Vagina (tissue), 2 donors: ENCODE data around the gene HOMEZ. TPM values are rescaled to one million over a fixed set of nuclear protein-coding genes. Genes with fewer than 3 reads are reported as not detected.
"Not testable (repeated sequence)": the region's sequence is repeated elsewhere in the genome, so short reads cannot be mapped to it uniquely, and the experiment has no call there.

Experiments used
- DNase-seq, 2 donors: peaks; one replicate each; pipeline ENCODE4 v3.0.0-alpha.2; 2017; ENCODE audit errors: extremely low spot score in 2 of 2
- H3K27ac ChIP-seq: fragments of 200-600 bp; sonication (generic); one replicate; pipeline ENCODE4 v1.5.1; 2019
- H3K27me3 ChIP-seq: fragments of 200-600 bp; sonication (generic); one replicate; pipeline ENCODE4 v1.5.1; 2019
- H3K36me3 ChIP-seq, 2 donors: fragments of 200-600 bp; sonication (generic); one replicate each; pipeline ENCODE4 v1.5.1; 2017 to 2019
- H3K4me1 ChIP-seq: fragments of 200-600 bp; sonication (generic); one replicate; pipeline ENCODE4 v1.5.1; 2019
- H3K4me3 ChIP-seq, 2 donors: fragments of 200-600 bp; sonication (generic); 1 replicate in 1 of 2; 2 replicates in 1 of 2; pipeline ENCODE4 v1.5.1; 2016 to 2019
- H3K9me3 ChIP-seq: fragments of 200-600 bp; sonication (generic); one replicate; pipeline ENCODE4 v1.5.1; 2019
- CTCF ChIP-seq, 3 experiments: fragments of 450-650 bp in 2 of 3; fragments of 200-600 bp in 1 of 3; sonication (generic) in 1 of 3; IDR thresholded peaks; one replicate each; pipeline ENCODE4 v1.5.1; 2017 to 2019; ENCODE audit warnings: antibody characterized with exemption in 3 of 3, mild to moderate bottlenecking in 2 of 3, moderate library complexity in 2 of 3
- POLR2A ChIP-seq, 2 donors: fragments of 450-650 bp; IDR thresholded peaks; one replicate each; pipeline ENCODE4 v1.6.1; 2017; ENCODE audit warnings: antibody characterized with exemption in 2 of 2, mild to moderate bottlenecking in 2 of 2, moderate library complexity in 2 of 2
- POLR2AphosphoS5 ChIP-seq, 2 donors: sonication (generic); formaldehyde crosslinking; IDR thresholded peaks; one replicate each; pipeline ENCODE4 v1.9.0; 2017; ENCODE audit warnings: antibody characterized with exemption in 2 of 2, mild to moderate bottlenecking in 2 of 2, low read depth in 1 of 2; ENCODE audit not compliant: insufficient read depth in 1 of 2
- intact Hi-C: fragments of 100-400 bp; cut with DNase I; formaldehyde crosslinking; loops from one replicate; pipeline ENCODE4 v1.15.1; 2023
- total RNA-seq: library from RNA; depleted of rRNA; stranded (reverse); fragments of >200 nt; gene quantifications from one replicate; pipeline ENCODE4 v1.2.3, GENCODE V29; 2016

Gene HOMEZ
- total RNA-seq, 1 donor from 2014 or later: 13.5 TPM

DNA sequence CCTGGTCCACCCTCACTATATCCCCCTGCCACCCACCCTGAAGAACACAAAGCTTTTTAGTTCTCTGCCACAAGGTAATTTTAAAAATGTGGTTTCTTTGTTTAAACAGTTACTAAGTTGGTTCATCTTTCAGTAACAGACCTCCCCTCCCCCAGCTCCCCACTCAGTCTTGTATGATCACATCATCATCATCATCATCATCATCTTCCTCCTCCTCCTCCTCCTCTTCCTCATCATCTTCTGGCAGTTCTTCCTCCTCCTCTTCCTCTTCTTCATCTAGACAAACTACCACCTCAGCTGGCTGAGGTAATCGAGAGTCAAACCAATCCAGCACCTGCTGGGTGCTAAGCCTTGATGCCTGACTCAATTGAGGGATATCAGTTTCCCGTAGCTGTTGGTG lies 10.5 kb downstream of the HOMEZ start:
- TF ChIP-seq POLR2AphosphoS5 (IDR thresholded peaks at IDR 0.05; ENCODE audit: insufficient read depth in 1 of 2, low read depth in 1 of 2): no peak
- no peak for TF ChIP-seq CTCF (IDR thresholded peaks at IDR 0.05)
- TF ChIP-seq POLR2A (IDR thresholded peaks at IDR 0.05): no peak
- Histone ChIP-seq H3K4me1 (no peaks in the 10 kb centered on the region), H3K27ac (no peak overlapping the region), H3K9me3 (no peaks in the 10 kb centered on the region), H3K36me3 (peaks cover 0 to 10% of the 10 kb centered on the region in 2 donors), H3K27me3 (no peaks in the 10 kb centered on the region), H3K4me3 (no peak overlapping the region)
- intact Hi-C loops: no loop called here
- DNase-seq: no peak

GRCh38 chr14:23269193-23269592 lies 16.7 kb downstream of the HOMEZ start:
- no peaks in the 10 kb centered on the region for H3K36me3 ChIP-seq
- intact Hi-C loops: loop anchor here (10.0 kb wide), 1 partner anchor 56 kb away; the partner anchor contains the start of gene PABPN1
- H3K27ac ChIP-seq: no peak overlapping the region
- TF ChIP-seq POLR2A (IDR thresholded peaks at IDR 0.05) (no peak), POLR2AphosphoS5 (IDR thresholded peaks at IDR 0.05; ENCODE audit: insufficient read depth in 1 of 2, low read depth in 1 of 2) (no peak), CTCF (IDR thresholded peaks at IDR 0.05) (no peak)
- no peak overlapping the region for H3K4me3 ChIP-seq
- DNase-seq: no peak
- H3K4me1 ChIP-seq: no peaks in the 10 kb centered on the region
- no peaks in the 10 kb centered on the region for H3K27me3 ChIP-seq
- no peaks in the 10 kb centered on the region for H3K9me3 ChIP-seq

DNA sequence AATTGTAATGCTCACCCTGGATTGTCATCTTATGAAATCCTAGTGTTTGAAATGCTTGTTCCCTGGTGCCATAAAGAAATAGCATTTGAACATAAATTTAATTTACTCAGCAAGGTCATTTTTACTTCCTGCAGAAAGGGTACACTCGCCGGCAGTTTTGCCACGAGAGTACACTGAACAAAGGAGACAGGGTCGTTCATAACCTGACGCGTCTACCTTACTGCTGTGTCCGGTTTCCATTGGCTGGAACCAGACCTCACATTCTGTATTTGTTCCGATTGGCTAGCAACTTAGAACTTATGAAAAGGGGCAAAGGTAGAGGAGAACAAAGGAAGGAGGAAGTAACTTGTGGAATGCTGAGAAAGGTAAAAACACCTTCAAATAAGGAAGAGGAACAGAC lies 25.1 kb downstream of the HOMEZ start:
- not testable (repeated sequence) for H3K4me3 ChIP-seq, H3K9me3 ChIP-seq, H3K27me3 ChIP-seq, DNase-seq, H3K4me1 ChIP-seq, H3K27ac ChIP-seq, H3K36me3 ChIP-seq
- intact Hi-C loops: loop anchor here (10.0 kb wide), 1 partner anchor 64 kb away; the partner anchor contains the start of gene PABPN1

GRCh38 chr14:23259426-23259825 lies 26.5 kb downstream of the HOMEZ start:
- no peaks in the 10 kb centered on the region for H3K36me3 ChIP-seq
- no peak for TF ChIP-seq CTCF (IDR thresholded peaks at IDR 0.05)
- no peak for TF ChIP-seq POLR2A (IDR thresholded peaks at IDR 0.05)
- TF ChIP-seq POLR2AphosphoS5 (IDR thresholded peaks at IDR 0.05; ENCODE audit: insufficient read depth in 1 of 2, low read depth in 1 of 2): no peak
- H3K4me1 ChIP-seq: no peaks in the 10 kb centered on the region
- no peaks in the 10 kb centered on the region for H3K9me3 ChIP-seq
- no peaks in the 10 kb centered on the region for H3K27me3 ChIP-seq
- no peak overlapping the region for H3K27ac ChIP-seq
- intact Hi-C loops: no loop called here
- H3K4me3 ChIP-seq: no peak overlapping the region
- no peak for DNase-seq

DNA sequence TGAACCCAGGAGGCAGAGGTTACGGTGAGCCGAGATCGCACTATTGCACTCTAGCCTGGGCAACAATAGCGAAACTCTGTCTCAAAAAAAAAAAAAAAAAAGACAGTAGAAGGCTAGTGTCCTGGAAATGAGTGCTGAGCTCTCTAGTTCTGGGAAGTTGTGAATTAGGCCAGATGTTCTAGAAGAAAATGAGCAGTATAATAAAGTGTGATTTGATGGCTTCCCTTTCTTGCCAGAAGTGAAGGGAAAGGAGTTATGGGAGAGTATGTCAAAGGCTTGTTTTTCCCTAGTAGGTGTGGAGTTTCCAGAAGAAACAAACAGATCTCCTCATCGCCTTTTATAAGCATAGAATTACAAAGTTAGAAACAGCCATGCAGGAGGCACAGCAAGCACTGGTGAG lies 27.7 kb downstream of the HOMEZ start:
- H3K27me3 ChIP-seq: no peaks in the 10 kb centered on the region
- H3K27ac ChIP-seq: no peak overlapping the region
- H3K4me3 ChIP-seq: no peak overlapping the region
- no peaks in the 10 kb centered on the region for H3K9me3 ChIP-seq
- no peaks in the 10 kb centered on the region for H3K4me1 ChIP-seq
- TF ChIP-seq POLR2AphosphoS5 (IDR thresholded peaks at IDR 0.05; ENCODE audit: insufficient read depth in 1 of 2, low read depth in 1 of 2) (no peak), POLR2A (IDR thresholded peaks at IDR 0.05) (no peak), CTCF (IDR thresholded peaks at IDR 0.05) (no peak)
- H3K36me3 ChIP-seq: no peaks in the 10 kb centered on the region
- intact Hi-C loops: no loop called here
- no peak for DNase-seq
